ENCODE data around the gene TPRN.

DNA sequence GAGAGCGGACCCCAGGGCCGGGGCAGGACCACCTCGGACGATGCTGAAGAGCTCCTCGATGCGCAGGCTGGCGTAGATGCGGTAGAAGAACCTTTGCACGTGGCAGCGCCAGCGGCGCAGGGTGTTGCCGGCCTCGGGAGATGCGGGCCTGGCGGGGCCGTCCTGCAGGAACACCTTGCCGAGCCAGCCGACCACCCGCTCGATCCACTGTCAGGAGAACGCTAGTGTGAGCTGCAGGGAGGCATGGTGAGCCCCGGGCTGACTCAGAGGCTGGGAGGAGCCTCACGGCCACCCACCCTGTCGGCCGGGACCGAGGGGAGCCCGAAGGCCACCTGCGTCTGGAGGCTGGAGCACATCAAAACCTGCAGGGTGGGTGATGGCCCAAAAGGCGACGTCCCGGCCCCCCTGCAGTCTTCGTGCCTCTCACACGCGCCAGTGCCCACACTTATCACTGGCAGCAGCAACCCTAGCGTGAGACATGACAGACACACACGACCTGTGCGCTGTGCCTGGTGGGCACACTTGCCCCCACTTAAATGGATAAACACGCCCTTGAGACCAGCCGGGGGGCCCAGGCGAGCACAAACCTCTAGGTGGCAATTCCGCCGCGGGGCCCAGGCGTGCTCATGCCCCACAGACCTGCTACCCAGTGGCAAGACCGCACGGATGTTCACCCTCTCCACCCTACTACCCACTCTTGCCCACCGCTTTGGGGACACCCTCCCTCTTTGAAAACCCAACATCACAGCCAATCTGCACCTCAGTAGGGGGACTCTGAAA, 15.5 kb downstream of the TPRN start:
- TF ChIP-seq CTCF (IDR thresholded peaks at IDR 0.05) (no peak), POLR2A (IDR thresholded peaks at IDR 0.05) (no peak)

Measured in body of pancreas (tissue), 4 donors.